Medulla oblongata (tissue), 1 donor: ENCODE data around the gene ST7.
"Not testable (repeated sequence)": the region's sequence is repeated elsewhere in the genome, so short reads cannot be mapped to it uniquely, and the experiment has no call there.

Source experiments
- DNase-seq: peaks from one replicate; pipeline ENCODE4 v3.0.0-alpha.2; 2015; ENCODE audit errors: extremely low spot score

Gene ST7

GRCh38 chr7:117094457-117094856, 141.2 kb downstream of the ST7 start:
- no peak for DNase-seq

- no peak for DNase-seq
Measured at GRCh38 chr7:117095055-117095454, 141.8 kb downstream of the ST7 start.

- DNase-seq, result no peak
Measured at GRCh38 chr7:117096330-117096729, 143.0 kb downstream of the ST7 start.

DNA sequence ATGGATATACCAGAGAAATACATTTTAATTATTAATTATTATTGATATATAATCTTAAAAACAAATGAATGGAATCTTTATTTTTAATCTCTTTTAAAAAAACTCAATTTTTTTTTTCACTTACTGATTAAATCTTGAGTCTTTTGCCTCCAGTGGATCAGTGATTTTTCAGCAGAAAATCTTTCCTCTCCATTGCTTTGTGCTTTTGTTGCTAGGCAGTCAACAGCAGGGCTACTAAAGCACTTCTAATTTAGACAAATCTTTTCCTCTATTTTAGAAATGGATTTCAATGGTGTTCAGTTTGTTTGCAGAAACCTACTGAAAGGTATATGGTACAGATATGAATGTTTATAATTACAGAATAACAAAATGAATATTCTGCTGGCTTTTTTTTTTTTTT, 143.6 kb downstream of the ST7 start:
- DNase-seq, result no peak

DNA sequence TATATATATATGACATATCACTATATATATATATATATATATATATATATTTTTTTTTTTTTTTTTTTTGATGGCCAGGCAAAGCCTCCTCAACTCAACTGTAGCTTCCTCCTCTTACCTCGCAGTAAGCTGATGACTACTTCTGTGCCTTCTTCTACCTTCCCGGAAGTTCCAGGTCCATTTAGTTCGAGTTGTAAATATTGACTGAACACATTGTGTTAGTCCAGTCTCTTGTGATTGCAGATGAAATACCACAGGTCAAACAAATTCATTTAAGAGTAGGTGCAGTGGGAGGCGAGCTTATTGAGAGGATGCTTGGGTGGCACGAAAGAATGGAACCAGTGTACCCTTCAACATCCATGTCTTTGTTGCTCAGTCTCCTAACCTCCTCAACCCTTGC, 144.6 kb downstream of the ST7 start:
- no peak for DNase-seq

DNA sequence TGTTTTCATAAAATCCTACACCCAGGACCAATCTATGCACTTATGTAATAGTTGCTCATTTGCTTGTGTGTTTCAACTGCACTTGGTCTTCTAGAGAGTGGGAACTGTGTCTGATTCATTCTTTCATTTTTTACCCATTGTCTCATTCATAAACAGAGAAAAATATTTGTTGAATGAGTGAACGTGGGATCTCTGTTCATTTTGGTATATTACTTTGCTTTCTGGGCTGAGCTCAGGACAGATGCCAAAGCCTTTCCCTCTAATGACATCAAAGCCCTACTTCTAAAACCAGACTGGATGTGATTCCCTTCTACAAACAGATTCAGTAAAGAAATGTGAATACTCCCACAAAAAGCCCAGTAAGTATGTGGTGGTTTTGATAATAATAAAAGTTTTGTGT, 145.2 kb downstream of the ST7 start:
- DNase-seq, result no peak

DNA sequence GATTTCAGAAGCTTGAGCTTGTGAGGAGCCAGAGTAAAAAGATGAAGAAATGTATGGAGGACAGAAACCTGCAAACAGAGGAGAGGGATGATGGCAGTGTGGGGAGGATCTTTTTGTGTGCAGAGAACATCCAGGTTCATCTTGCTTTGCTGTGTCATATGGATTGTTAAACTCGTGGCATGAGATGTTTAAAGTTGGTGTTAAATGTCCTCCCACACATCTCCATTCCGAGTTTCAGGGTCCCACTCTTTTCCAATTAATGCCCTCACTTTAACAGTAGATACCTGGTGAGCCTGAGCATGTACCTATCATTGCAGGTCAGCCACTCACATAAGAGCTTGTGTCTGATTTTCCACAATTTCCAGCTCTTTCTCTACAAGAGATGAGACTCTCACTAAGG, 147.7 kb downstream of the ST7 start:
- no peak for DNase-seq

- DNase-seq, result no peak
Measured at GRCh38 chr7:117110480-117111315, 157.4 kb downstream of the ST7 start.

GRCh38 chr7:117111535-117111934, 158.2 kb downstream of the ST7 start:
- no peak for DNase-seq

DNA sequence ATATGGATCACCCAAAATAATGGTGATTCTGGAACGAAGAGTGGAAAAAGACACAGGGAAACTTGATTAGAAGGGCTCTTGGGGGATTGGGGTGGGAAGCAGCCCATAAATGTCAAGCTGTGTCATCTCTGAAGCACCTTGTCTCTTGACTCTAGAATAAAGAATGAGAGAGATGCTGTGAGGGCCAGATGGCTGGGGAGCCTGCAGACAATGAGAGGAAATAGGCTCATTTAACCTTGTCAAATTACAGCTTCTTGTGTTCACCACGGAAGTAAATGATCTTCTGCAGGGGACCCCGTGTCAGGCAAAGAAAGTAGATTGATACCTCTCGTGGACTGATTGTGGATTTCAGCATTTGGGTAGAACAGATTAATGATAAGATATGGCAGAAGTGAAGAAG, 159.3 kb downstream of the ST7 start:
- no peak for DNase-seq

GRCh38 chr7:117113871-117114270, 160.6 kb downstream of the ST7 start:
- DNase-seq, result no peak

DNA sequence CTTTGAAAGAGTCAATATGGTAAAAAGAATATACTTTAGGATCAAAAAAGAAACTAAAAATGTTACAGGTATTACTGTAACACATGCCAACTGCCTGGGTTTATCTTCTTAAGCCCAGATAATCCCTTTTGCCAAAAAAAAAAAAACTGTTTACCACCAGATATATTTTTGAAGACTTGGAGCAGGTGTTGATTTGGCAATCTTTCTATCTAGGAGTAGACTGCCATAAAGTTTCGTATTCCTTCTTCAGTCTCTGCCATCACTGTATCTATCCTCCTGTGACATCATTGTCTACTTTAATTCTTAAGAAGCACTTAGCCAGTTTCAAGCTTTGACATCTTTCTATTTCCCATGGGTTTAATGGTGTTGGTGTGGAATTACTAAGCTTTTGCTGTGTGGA, 161.0 kb downstream of the ST7 start:
- DNase-seq, result no peak

GRCh38 chr7:117116211-117116610, 162.9 kb downstream of the ST7 start:
- DNase-seq, result no peak

- no peak for DNase-seq
Measured at GRCh38 chr7:117117172-117117571, 163.9 kb downstream of the ST7 start.

DNA sequence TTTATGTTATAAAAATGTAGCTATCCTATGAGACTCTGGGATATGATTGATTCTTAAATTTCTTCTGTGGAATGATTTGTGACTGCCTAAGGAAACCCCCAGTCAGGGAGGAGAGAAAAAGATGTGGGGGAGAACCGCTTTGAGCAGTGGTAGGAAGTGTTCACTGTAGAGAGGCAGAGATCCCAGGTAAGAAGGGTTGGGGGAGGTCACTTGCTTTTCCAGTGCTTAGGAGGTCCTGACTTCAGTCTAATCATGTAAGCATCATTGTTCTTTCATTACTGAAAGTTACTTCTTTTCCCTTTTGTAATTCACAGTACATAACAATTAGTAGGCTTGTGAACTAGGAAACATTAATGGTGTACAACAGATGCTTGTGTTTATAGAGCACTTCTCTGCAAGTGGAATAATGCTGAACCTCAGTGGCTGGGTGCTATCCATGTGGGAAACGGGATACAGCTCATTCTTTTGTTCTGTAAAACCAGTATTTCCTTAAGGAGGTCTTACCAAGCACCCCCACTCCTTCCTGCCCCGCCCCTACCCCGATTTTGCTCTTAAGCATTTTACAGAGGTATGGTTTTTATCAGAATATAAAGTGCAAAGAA, 165.4 kb downstream of the ST7 start:
- DNase-seq, result no peak

GRCh38 chr7:117119192-117119924, 166.1 kb downstream of the ST7 start:
- peak; percentile 95 for DNase-seq

DNA sequence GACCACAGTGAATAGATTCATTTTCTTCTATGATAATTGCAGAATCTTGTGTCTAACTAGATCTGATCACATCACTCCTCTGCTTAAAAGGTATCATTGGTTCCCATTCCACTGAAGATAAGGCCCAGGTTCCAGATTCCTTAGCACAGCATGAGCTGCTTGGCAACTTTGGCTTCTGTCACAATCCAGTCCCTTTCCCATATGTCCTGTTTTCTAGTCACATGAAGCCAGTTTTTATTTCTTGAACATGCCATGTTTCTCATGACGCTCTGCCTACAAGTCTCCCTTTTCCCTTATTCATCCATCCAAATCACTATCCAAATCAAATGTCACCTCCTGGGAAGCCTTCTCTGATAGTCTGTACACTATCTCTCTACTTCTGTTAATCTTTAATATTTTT, 167.0 kb downstream of the ST7 start:
- DNase-seq, result not testable (repeated sequence)

- not testable (repeated sequence) for DNase-seq
Measured at GRCh38 chr7:117122036-117122435, 168.7 kb downstream of the ST7 start.

DNA sequence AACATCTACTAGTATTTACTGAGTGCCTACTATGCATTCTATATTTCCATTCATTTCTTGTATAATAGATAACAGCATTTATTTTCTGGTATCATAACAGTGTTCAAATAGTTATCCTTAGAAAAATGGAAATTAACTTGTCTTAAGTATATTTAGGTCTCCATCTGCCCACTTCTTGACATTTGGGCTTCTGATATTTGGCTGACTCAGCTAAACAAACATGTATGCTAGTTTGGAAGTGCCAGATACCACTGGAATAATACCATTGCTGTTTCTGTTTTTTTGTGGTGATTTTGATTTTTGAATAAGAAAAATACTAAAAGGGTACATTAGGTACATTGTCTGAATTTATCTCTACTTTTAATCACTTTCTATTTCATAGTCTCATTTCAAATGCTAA, 169.2 kb downstream of the ST7 start:
- no peak for DNase-seq

GRCh38 chr7:117123311-117123926, 170.1 kb downstream of the ST7 start:
- DNase-seq, result no peak

DNA sequence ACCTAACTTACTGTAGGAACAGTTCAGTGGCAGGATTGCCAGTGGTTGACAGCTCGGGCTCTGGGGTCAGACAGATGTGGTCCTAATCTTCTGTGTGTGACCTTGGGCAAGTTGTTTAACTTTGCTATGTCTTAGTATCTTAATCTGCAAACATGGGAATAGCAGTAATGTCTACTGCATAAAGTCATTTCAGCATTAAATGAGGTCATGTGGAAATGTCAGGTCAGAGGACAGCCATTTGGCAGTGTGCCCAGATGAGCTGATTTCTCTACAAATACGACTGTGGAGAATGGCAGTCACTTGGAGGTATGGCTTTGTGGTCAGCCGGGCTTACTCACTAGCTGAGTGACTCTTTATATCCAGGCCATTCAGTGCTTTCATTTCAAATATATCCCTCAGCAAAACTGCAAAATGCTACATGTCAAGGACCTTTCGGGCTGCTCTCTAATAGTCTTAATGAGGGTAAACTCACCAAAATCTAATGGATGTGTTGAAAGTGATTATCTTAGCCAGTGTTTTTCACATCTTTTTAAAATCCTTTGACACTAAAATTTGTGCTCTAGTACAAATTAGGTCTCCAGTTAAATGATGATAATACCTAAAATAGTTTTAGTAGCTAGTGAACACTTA, 171.4 kb downstream of the ST7 start:
- DNase-seq, result no peak

- DNase-seq, result no peak
Measured at GRCh38 chr7:117126676-117127075, 173.4 kb downstream of the ST7 start.
